ENCODE results near the gene FGD2. TPM values are rescaled to one million over a fixed set of nuclear protein-coding genes. Genes with fewer than 3 reads are reported as not detected.

Gene FGD2
- total RNA-seq, 1 donor from 2014 or later, result 56.9 TPM

DNA sequence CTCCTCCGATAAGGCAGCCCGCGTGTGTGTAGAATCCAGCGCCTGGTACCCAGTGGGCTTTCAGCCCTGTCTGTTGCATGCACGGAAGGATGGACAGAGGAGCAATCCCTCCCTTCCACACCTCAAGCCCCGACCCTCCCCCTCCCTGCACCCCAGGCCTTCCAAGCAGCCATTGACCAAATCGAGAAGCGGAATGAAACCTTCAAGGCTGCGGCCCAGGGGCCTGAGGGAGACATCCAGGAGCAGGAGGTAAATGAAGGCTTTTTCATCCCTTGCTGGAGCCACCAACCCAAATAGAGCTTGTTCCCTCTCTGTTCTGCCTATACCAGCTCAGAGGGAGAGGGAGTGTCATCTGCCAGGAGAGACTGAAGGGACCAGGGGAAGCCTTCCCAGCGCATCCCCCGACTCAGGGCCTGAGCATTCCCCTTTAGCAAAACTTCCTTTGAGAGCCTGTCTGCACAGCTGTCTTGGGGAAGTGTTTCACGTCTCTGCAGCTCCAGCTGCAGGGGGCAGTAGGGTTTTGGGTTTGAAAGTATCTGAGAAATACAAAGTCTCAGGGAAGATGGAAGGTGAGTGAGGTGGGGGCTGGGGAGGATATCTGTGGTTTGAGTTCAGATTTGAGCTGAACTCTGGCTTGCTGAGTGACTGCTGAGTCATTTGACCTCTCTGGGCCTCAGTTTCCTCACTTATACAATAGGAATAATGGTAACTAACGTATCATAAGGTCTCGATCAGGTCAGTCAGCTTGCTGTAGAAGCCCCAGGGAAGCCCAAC lies 16.1 kb downstream of the FGD2 start:
- Histone ChIP-seq H3K27me3 (no peaks in the 10 kb centered on the region), H3K27ac (no peak overlapping the region), H3K4me3 (no peak overlapping the region), H3K36me3 (peaks cover 6% of the 10 kb centered on the region), H3K4me1 (no peaks in the 10 kb centered on the region), H3K9me3 (no peaks in the 10 kb centered on the region)
- ATAC-seq, result no peak
- TF ChIP-seq, protein P1, sequence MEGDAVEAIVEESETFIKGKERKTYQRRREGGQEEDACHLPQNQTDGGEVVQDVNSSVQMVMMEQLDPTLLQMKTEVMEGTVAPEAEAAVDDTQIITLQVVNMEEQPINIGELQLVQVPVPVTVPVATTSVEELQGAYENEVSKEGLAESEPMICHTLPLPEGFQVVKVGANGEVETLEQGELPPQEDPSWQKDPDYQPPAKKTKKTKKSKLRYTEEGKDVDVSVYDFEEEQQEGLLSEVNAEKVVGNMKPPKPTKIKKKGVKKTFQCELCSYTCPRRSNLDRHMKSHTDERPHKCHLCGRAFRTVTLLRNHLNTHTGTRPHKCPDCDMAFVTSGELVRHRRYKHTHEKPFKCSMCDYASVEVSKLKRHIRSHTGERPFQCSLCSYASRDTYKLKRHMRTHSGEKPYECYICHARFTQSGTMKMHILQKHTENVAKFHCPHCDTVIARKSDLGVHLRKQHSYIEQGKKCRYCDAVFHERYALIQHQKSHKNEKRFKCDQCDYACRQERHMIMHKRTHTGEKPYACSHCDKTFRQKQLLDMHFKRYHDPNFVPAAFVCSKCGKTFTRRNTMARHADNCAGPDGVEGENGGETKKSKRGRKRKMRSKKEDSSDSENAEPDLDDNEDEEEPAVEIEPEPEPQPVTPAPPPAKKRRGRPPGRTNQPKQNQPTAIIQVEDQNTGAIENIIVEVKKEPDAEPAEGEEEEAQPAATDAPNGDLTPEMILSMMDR (IDR thresholded peaks at IDR 0.05), result peak; percentile 20
- DNase-seq, result no peak
- intact Hi-C loops (cut with DNase I), result loop anchor here (10.0 kb wide), 1 partner anchor 183 kb away; no protein-coding TSS in a partner anchor

DNA sequence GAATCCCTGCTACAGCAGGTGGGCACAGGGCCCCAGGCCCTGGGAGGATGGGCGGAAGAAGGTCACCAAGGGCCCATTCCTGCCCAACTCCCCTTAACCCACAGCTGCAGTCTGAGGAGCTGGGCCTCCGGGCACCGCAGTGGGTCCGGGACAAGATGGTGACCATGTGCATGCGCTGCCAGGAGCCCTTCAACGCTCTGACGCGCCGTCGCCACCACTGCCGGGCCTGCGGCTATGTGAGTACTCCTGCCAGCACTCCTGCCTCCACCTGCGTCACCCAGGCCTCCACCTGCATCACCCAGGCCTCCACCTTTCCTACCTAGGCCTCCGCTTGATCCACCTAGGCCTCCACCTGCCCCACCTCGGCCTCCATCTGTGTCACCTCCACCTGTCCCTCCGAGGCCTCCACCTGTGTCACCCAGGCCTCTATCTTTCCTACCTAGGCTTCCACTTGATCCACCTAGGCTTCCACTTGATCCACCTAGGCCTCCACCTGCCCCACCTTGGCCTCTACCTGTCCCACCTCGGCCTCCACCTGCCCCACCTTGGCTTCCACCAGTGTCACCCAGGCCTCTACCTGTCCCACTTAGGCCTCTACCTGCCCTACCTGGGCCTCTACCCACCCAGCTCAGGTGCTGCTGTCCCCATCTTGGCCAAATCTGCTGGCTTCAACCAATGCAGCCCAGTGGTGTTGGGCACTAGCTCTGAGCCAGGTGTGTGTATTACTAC lies 16.8 kb downstream of the FGD2 start:
- intact Hi-C loops (cut with DNase I), result loop anchor here (10.0 kb wide), 1 partner anchor 183 kb away; no protein-coding TSS in a partner anchor
- Histone ChIP-seq H3K4me3 (no peak overlapping the region), H3K27ac (no peak overlapping the region), H3K9me3 (no peaks in the 10 kb centered on the region), H3K27me3 (no peaks in the 10 kb centered on the region), H3K36me3 (peaks cover 6% of the 10 kb centered on the region), H3K4me1 (no peaks in the 10 kb centered on the region)
- DNase-seq (no peak), ATAC-seq (no peak)
- TF ChIP-seq, protein P1 (IDR thresholded peaks at IDR 0.05), result no peak

DNA sequence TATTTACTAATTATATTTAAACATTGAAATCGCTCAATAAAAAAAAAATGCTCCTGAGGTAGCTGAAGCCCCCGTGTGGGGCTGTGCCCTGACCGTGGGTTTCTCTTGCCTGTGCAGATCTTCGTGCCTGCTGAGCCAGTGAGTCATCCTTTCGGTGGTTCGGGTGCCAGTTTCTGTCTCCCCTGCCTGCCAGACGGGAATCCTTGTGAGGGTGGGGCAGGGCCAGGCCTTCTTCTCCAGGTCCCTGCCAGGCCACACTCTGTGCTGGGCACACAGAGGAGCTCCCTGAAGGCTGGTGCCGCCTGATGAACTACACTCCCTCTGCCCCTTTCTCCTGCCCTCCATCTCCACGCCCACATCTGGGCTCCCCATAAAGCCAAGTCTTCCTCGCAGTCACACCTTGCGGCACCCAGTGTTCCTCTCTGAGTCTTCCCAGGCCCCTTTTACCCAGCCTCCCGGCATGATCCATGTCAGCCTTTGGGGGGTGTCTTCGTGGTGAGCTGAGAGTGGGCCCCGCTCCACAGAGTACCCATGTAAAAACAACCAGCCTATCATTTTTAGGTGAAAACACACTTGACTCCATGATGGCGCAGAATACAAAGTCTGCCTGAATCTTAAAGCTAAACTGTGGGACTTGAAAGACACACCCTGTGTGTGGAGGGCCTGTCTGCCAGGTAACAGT lies 19.3 kb downstream of the FGD2 start:
- peak; percentile 10 for ATAC-seq
- no peaks in the 10 kb centered on the region for H3K27me3 ChIP-seq
- no peaks in the 10 kb centered on the region for H3K36me3 ChIP-seq
- H3K4me1 ChIP-seq, result peaks cover 3% of the 10 kb centered on the region
- no peak for DNase-seq
- no peak overlapping the region for H3K27ac ChIP-seq
- TF ChIP-seq, protein P1 (IDR thresholded peaks at IDR 0.05), result no peak
- H3K4me3 ChIP-seq, result no peak overlapping the region
- no peaks in the 10 kb centered on the region for H3K9me3 ChIP-seq
- intact Hi-C loops (cut with DNase I), result loop anchor here (10.0 kb wide), 1 partner anchor 180 kb away; no protein-coding TSS in a partner anchor

DNA sequence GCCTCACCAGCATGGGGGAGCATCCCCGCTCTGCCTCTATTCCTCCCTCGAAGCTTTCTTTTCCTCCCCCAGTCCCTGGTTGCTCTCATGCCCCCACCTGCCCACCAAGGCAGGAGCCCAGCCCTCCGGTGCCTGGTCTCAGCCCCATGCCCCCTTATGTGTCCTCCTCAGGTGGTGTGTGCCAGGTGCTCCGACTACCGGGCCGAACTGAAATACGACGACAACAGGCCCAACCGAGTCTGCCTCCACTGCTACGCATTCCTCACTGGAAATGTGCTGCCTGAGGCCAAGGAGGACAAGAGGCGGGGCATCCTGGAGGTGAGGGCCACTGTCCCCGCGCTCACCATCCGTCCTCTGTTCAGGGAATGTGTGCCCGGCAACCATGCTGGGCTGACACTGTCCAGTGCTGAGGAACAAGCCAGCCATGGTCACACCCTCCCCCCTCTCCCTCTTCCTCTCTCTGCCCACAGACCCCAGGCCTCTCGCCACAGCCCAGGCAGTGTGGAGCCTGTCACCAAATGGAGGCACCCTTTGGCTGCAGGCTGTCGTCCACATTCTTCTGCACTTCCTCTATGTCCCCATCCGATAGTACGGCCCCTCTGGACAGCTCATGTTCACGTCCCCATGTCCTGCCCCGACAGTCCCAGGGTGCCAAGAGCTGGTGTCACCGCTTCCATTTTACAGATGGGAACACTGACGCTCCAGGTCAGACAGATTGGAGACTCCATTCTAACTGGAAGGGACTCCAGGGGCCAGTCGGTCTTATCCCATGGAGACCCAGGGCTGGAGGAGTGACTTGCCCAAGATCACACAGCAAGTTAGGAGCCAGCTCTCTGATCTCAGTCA lies 20.4 kb downstream of the FGD2 start:
- Histone ChIP-seq H3K36me3 (no peaks in the 10 kb centered on the region), H3K4me3 (no peak overlapping the region), H3K4me1 (peaks cover 3% of the 10 kb centered on the region), H3K27ac (no peak overlapping the region), H3K9me3 (no peaks in the 10 kb centered on the region), H3K27me3 (no peaks in the 10 kb centered on the region)
- TF ChIP-seq, protein P1 (IDR thresholded peaks at IDR 0.05), result no peak
- DNase-seq (no peak), ATAC-seq (no peak)
- intact Hi-C loops (cut with DNase I), result loop anchor here (10.0 kb wide), 1 partner anchor 179 kb away; no protein-coding TSS in a partner anchor

Measured in upper lobe of right lung (tissue), 1 donor.